ENCODE data around the gene FIBCD1. TPM values are rescaled to one million over a fixed set of nuclear protein-coding genes. Genes with fewer than 3 reads are reported as not detected.

The FIBCD1 gene
- total and polyA plus RNA-seq, 2 experiments from 2014 or later: 4.4 to 5.6 TPM

DNA sequence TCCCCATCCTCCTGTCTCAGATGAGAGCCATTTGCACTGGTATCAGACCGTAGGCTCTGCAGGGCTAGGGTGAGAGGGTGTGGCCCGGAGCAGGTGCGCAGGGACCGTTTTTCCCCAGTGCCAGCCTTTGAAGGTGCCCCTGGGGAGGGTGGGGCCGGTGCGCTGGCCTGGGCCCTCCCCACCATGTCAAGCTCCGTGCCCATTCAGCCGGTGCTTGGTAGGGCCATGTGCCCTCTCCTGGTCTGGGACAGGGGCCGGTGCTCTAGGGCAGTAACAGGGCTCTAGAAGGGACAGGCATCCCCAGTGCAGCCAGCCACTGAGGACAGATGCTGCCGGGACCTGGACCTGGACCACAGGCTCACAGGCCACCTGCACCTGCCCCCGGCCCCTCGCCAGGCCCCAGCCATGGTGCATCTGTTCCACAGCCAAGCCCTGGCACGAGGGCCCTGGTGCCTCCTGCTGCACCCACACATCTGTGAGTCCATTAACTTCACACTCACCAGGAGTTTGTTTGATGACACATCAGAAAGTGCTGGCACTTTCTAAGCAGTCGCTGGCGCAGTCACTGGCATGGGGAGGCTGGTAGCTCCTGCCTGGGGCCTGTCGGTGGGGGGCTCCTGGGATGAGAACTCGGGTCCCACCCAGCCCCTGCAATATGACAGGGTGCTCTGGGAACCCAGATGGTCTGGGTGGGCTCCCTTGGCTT lies 37.4 kb downstream of the FIBCD1 start (continued):
- TF ChIP-seq, protein P1, sequence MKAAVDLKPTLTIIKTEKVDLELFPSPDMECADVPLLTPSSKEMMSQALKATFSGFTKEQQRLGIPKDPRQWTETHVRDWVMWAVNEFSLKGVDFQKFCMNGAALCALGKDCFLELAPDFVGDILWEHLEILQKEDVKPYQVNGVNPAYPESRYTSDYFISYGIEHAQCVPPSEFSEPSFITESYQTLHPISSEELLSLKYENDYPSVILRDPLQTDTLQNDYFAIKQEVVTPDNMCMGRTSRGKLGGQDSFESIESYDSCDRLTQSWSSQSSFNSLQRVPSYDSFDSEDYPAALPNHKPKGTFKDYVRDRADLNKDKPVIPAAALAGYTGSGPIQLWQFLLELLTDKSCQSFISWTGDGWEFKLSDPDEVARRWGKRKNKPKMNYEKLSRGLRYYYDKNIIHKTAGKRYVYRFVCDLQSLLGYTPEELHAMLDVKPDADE (IDR thresholded peaks at IDR 0.05): no peak

DNA sequence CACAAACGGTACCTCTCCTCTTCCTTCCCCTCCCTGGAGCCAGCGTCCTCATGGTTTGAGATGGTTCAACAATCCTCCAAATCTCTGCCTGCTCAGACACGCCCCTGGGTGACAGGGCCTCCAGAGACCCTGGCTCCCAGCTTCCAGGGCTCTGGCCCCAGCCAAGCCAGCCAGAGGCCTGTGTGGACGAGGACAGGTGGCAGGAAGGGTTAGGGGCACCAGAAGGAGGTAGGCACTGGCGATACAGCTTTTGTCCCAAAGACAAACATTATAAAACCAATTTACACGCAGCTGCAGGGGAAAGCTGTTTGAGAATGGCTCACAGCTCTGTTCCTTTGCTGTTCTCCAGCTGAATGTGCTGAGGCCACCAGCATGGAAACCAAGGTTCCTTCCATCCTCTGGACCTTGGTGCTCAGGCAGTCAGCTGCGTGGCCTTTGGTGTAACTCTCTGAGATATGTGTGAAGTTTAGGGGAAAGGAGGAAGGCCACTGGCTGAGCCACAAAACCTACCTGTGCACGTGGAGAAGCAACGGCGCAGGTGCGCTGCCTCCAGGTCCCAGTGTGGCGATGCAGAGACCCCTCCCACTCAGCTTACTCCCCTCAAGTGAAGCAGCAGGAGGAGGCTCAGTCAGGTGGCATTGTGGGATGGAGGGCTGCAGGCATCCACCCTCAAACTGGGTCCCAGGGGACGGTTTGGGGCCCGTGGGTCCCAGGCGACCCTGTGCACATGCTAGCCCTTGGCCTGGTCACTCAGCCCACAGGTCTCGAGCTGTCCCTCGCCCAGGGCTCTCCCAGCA lies 38.1 kb downstream of the FIBCD1 start:
- no peaks in the 10 kb centered on the region for H3K27me3 ChIP-seq (ENCODE audit: insufficient read depth)
- Mint-ChIP-seq H3K27ac (no peak overlapping the region), H3K4me1 (no peaks in the 10 kb centered on the region), H3K36me3 (ENCODE audit: low read depth) (no peaks in the 10 kb centered on the region), H3K9me3 (no peaks in the 10 kb centered on the region), H3K27me3 (ENCODE audit: insufficient read depth, low read depth, poor library complexity) (peaks cover 14% of the 10 kb centered on the region), H3K4me3 (no peak overlapping the region)
- no peak overlapping the region for H3K4me2 ChIP-seq
- DNase-seq (ENCODE audit: low spot score): no peak
- H4K20me1 ChIP-seq (replicated peaks; ENCODE audit: insufficient read depth): no peaks in the 10 kb centered on the region
- no peaks in the 10 kb centered on the region for H3K36me3 ChIP-seq (ENCODE audit: insufficient read depth)
- H3K79me2 ChIP-seq (replicated peaks; ENCODE audit: insufficient read depth): no peaks in the 10 kb centered on the region
- H3K4me1 ChIP-seq (ENCODE audit: insufficient read depth): no peaks in the 10 kb centered on the region
- H2AFZ ChIP-seq: no peak overlapping the region
- ATAC-seq: no peak
- H3K27ac ChIP-seq (ENCODE audit: low read depth): no peak overlapping the region
- H3K9me2 ChIP-seq (ENCODE audit: insufficient read depth): no peaks in the 10 kb centered on the region
- no peaks in the 10 kb centered on the region for H3F3A ChIP-seq (replicated peaks; ENCODE audit: low read depth)
- H3K4me3 ChIP-seq: no peak overlapping the region
- TF ChIP-seq EZH2phosphoT487 (IDR thresholded peaks at IDR 0.05; ENCODE audit: unreplicated experiment) (no peak), ZNF462 (CRISPR knock-in tag; IDR thresholded peaks at IDR 0.05) (no peak), ZNF114 (CRISPR knock-in tag; IDR thresholded peaks at IDR 0.05) (no peak), POLR2AphosphoS5 (IDR thresholded peaks at IDR 0.05; ENCODE audit: low read depth) (no peak), NANOG (IDR thresholded peaks at IDR 0.05; ENCODE audit: borderline replicate concordance) (no peak), CTCF (conservative IDR thresholded peaks at IDR 0.05; ENCODE audit: low read depth in 2 of 2) (no peak), STAT1 (IDR thresholded peaks at IDR 0.05; ENCODE audit: unreplicated experiment) (no peak)
- TF ChIP-seq, protein P2, sequence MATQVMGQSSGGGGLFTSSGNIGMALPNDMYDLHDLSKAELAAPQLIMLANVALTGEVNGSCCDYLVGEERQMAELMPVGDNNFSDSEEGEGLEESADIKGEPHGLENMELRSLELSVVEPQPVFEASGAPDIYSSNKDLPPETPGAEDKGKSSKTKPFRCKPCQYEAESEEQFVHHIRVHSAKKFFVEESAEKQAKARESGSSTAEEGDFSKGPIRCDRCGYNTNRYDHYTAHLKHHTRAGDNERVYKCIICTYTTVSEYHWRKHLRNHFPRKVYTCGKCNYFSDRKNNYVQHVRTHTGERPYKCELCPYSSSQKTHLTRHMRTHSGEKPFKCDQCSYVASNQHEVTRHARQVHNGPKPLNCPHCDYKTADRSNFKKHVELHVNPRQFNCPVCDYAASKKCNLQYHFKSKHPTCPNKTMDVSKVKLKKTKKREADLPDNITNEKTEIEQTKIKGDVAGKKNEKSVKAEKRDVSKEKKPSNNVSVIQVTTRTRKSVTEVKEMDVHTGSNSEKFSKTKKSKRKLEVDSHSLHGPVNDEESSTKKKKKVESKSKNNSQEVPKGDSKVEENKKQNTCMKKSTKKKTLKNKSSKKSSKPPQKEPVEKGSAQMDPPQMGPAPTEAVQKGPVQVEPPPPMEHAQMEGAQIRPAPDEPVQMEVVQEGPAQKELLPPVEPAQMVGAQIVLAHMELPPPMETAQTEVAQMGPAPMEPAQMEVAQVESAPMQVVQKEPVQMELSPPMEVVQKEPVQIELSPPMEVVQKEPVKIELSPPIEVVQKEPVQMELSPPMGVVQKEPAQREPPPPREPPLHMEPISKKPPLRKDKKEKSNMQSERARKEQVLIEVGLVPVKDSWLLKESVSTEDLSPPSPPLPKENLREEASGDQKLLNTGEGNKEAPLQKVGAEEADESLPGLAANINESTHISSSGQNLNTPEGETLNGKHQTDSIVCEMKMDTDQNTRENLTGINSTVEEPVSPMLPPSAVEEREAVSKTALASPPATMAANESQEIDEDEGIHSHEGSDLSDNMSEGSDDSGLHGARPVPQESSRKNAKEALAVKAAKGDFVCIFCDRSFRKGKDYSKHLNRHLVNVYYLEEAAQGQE (IDR thresholded peaks at IDR 0.05; ENCODE audit: unreplicated experiment): no peak
- TF ChIP-seq, protein P1 (IDR thresholded peaks at IDR 0.05): no peak

Data from GM23338 (cell line).